OCI-LY7 (cell line): ENCODE results near the gene LDAH. TPM values are rescaled to one million over a fixed set of nuclear protein-coding genes. Genes with fewer than 3 reads are reported as not detected.

Experiments
- BruUV-seq: library from RNA; stranded (reverse); fragments of 400-500 nt; replicated peaks from 2 replicates; lab custom pipeline; 2021; lab: Mats Ljungman, UMichigan
- CTCF ChIA-PET: fragments of 300-600 bp; sonication (Branson Sonifier 250); formaldehyde crosslinking; loops from one replicate; lab custom pipeline; 2022; ENCODE audit warnings: antibody characterized with exemption; ENCODE audit not compliant: unreplicated experiment; lab: Charles Lee
- POLR2A ChIA-PET: fragments of 300-600 bp; sonication (Branson Sonifier 250); formaldehyde crosslinking; loops from one replicate; lab custom pipeline; 2022; ENCODE audit warnings: antibody characterized with exemption; lab: Charles Lee
- DNase-seq: peaks from one replicate; pipeline ENCODE4 v3.0.0-alpha.2; 2015; ENCODE audit warnings: low spot score
- H2AFZ ChIP-seq: fragments of 200-600 bp; sonication (generic), shearing (Covaris generic); 2 replicates; pipeline ENCODE4 v1.6.1; 2014; ENCODE audit warnings: mild to moderate bottlenecking, antibody characterized with exemption, low read length, moderate library complexity
- H3K27ac ChIP-seq: fragments of 200-600 bp; sonication (generic); 2 replicates; pipeline ENCODE4 v1.5.1; 2014; ENCODE audit warnings: mixed run types, low read depth, mild to moderate bottlenecking, moderate library complexity, low read length, inconsistent platforms; ENCODE audit not compliant: poor library complexity, severe bottlenecking
- H3K36me3 ChIP-seq: fragments of 200-600 bp; sonication (generic); 2 replicates; pipeline ENCODE4 v1.6.1; 2014; ENCODE audit warnings: mild to moderate bottlenecking, antibody characterized with exemption, low read length, moderate library complexity, mixed read lengths; ENCODE audit not compliant: insufficient read depth
- H3K4me1 ChIP-seq: fragments of 200-600 bp; sonication (generic); 2 replicates; pipeline ENCODE4 v1.5.1; 2014; ENCODE audit warnings: mild to moderate bottlenecking, low read length; ENCODE audit not compliant: insufficient read depth, poor library complexity, severe bottlenecking
- H3K4me2 ChIP-seq: fragments of 200-600 bp; sonication (generic); 2 replicates; pipeline ENCODE4 v1.6.1; 2014; ENCODE audit warnings: mild to moderate bottlenecking, low read length
- H3K4me3 ChIP-seq: fragments of 200-600 bp; sonication (generic); 2 replicates; pipeline ENCODE4 v1.5.1; 2014; ENCODE audit warnings: mild to moderate bottlenecking, low read depth, low read length; ENCODE audit not compliant: poor library complexity, severe bottlenecking
- H3K79me2 ChIP-seq: fragments of 200-600 bp; sonication (generic); 2 replicates; pipeline ENCODE4 v1.6.1; 2016; ENCODE audit warnings: low read depth, mild to moderate bottlenecking, low read length, moderate library complexity, mixed read lengths; ENCODE audit not compliant: insufficient read depth
- H3K9me2 ChIP-seq: fragments of 200-600 bp; sonication (generic); 2 replicates; pipeline ENCODE4 v1.6.1; 2016; ENCODE audit warnings: mild to moderate bottlenecking, low read length, mixed read lengths; ENCODE audit not compliant: insufficient read depth
- H3K9me3 ChIP-seq: fragments of 200-600 bp; sonication (generic); 2 replicates; pipeline ENCODE4 v1.6.1; 2014; ENCODE audit warnings: mild to moderate bottlenecking, mixed run types, low read length, mixed read lengths
- H4K20me1 ChIP-seq: fragments of 200-600 bp; sonication (generic); 2 replicates; pipeline ENCODE4 v1.6.1; 2014; ENCODE audit warnings: mild to moderate bottlenecking, antibody characterized with exemption, low read length, moderate library complexity, mixed read lengths; ENCODE audit not compliant: insufficient read depth
- EZH2phosphoT487 ChIP-seq: fragments of 200-600 bp; sonication (generic); IDR thresholded peaks from 2 replicates; pipeline ENCODE4 v1.6.1; 2018; ENCODE audit warnings: low read depth, borderline replicate concordance, mild to moderate bottlenecking, mixed run types, antibody characterized with exemption, low read length, moderate library complexity, mixed read lengths
- intact Hi-C: fragments of 100-400 bp; cut with micrococcal nuclease; formaldehyde crosslinking; loops from one replicate; pipeline ENCODE4 v1.10.0; 2022; ENCODE audit not compliant: unreplicated experiment
- total RNA-seq, 2 experiments: library from RNA; depleted of rRNA in 1 of 2; stranded (reverse); fragments of >200 nt in 1 of 2; shearing (Covaris generic) in 1 of 2; gene quantifications; 2 replicates each; pipeline ENCODE4 v1.2.3, GENCODE V29; 2014 to 2022
- TF ChIP-seq, protein P1 (sequence below): fragments of 200-600 bp; sonication (generic); conservative IDR thresholded peaks from 2 replicates; pipeline ENCODE4 v1.5.1; 2014; ENCODE audit warnings: mild to moderate bottlenecking, antibody characterized with exemption, low read length, moderate library complexity, mixed read lengths

The LDAH gene
- total RNA-seq, 2 experiments from 2014 or later, result 21.7 to 38.1 TPM

DNA sequence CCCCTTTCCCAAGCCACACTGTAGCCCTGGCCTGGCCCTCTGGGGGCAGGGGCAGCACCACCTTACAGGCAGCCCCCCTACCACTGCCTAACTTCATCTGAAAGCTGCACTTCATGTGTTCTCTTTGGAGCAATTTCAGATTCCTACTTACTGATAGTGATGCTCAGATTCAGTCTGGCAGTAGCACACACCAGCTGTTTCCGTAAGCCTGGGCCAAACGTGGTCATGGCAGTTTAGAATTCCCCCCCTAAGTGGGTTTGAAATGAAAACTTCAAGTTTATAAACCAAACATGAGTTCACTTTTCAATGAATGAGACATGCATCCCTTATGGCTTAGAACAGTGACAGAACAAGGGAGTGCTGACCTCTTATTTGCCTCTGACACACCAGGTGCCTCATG is 126.5 kb downstream of the LDAH start:
- no peak for DNase-seq
- Histone ChIP-seq H3K4me3 (no peak overlapping the region), H3K4me2 (0 out of 2 replicates have a peak overlapping the region, but pooled peaks have one; percentile 42), H4K20me1 (no peaks in the 10 kb centered on the region), H3K79me2 (no peaks in the 10 kb centered on the region), H3K36me3 (peaks cover 29% of the 10 kb centered on the region), H3K9me2 (no peaks in the 10 kb centered on the region), H2AFZ (no peak overlapping the region), H3K4me1 (peaks cover 48% of the 10 kb centered on the region), H3K27ac (no peak overlapping the region), H3K9me3 (no peaks in the 10 kb centered on the region)
- no TSS peak for BruUV-seq
- no peak for TF ChIP-seq EZH2phosphoT487
- TF ChIP-seq, protein P1, sequence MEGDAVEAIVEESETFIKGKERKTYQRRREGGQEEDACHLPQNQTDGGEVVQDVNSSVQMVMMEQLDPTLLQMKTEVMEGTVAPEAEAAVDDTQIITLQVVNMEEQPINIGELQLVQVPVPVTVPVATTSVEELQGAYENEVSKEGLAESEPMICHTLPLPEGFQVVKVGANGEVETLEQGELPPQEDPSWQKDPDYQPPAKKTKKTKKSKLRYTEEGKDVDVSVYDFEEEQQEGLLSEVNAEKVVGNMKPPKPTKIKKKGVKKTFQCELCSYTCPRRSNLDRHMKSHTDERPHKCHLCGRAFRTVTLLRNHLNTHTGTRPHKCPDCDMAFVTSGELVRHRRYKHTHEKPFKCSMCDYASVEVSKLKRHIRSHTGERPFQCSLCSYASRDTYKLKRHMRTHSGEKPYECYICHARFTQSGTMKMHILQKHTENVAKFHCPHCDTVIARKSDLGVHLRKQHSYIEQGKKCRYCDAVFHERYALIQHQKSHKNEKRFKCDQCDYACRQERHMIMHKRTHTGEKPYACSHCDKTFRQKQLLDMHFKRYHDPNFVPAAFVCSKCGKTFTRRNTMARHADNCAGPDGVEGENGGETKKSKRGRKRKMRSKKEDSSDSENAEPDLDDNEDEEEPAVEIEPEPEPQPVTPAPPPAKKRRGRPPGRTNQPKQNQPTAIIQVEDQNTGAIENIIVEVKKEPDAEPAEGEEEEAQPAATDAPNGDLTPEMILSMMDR, result no peak
- intact Hi-C loops, result no loop called here
- POLR2A ChIA-PET, result interaction anchor here (0.5 to 4.0 kb wide), 5 partner anchors 16 to 1512 kb away, joined by 3 to 28 read pairs (median 3); no protein-coding TSS in a partner anchor
- CTCF ChIA-PET, result no interaction called here

DNA sequence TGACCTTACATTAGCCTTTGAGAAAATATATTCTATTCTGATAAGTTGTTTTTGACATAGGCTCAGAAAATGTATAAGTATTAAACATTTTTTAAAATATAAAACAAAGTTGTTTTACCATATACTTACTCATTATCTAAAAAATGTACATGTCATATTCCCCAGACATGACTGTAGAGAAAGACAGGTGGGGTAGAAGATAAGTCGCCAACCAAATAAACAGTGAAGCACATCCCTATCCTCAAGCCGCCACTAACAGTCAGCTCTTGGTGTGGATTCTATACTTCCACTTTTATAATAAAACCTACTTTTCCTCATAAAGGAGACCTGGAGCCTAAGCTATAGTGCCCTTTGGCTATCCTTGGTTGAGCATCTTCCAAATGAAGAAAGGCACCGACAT is 129.6 kb downstream of the LDAH start:
- CTCF ChIA-PET, result interaction anchor here (1.8 kb wide), 1 partner anchor 17 kb away, joined by 8 read pairs; no protein-coding TSS in a partner anchor
- no TSS peak for BruUV-seq
- Histone ChIP-seq H3K4me3 (no peak overlapping the region), H3K27ac (no peak overlapping the region), H3K4me2 (no peak overlapping the region), H3K9me2 (no peaks in the 10 kb centered on the region), H3K36me3 (peaks cover 19% of the 10 kb centered on the region), H3K79me2 (no peaks in the 10 kb centered on the region), H3K4me1 (peaks cover 30% of the 10 kb centered on the region), H3K9me3 (no peaks in the 10 kb centered on the region), H2AFZ (no peak overlapping the region), H4K20me1 (no peaks in the 10 kb centered on the region)
- no peak for DNase-seq
- intact Hi-C loops, result no loop called here
- POLR2A ChIA-PET, result interaction anchor here (1.1 to 4.2 kb wide), 4 partner anchors 16 to 104 kb away, joined by 3 to 27 read pairs (median 5); partner anchors contain the start of gene HS1BP3
- no peak for TF ChIP-seq EZH2phosphoT487
- TF ChIP-seq, protein P1, result no peak

DNA sequence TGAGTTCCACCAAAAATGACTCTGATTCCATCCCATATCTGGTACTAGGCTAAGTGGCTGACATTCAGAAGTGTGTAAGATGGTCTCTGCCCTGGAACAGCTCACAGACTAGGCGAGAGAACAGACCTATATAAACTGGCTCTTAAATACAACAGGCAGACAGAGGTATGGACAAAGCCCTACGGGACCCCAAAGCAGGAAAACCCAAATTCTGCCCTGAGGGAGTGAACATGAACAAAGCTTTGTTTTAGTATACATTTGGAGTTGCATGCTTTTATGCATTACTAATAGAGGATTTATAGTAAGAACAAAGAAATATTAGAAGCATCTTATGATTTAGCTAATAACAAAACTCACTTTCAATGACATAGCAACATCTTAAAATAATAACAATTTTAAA is 130.8 kb downstream of the LDAH start:
- Histone ChIP-seq H2AFZ (no peak overlapping the region), H3K4me2 (no peak overlapping the region), H3K79me2 (no peaks in the 10 kb centered on the region), H4K20me1 (no peaks in the 10 kb centered on the region), H3K27ac (no peak overlapping the region), H3K9me2 (no peaks in the 10 kb centered on the region), H3K4me3 (no peak overlapping the region), H3K4me1 (peaks cover 30% of the 10 kb centered on the region), H3K9me3 (no peaks in the 10 kb centered on the region), H3K36me3 (peaks cover 18% of the 10 kb centered on the region; the same call in 1 of the 2 replicates)
- TF ChIP-seq, protein P1, result no peak
- no peak for TF ChIP-seq EZH2phosphoT487
- ChIA-PET POLR2A (interaction anchor here (0.9 to 4.2 kb wide), 4 partner anchors 15 to 55 kb away, joined by 3 to 27 read pairs (median 7); partner anchors contain the start of gene HS1BP3), CTCF (interaction anchor here (1.8 kb wide), 1 partner anchor 16 kb away, joined by 8 read pairs; no protein-coding TSS in a partner anchor)
- intact Hi-C loops, result no loop called here
- BruUV-seq, result no TSS peak
- DNase-seq, result no peak
